Endothelial cell of umbilical vein (primary cell): ENCODE data around the gene CLINT1. TPM values are rescaled to one million over a fixed set of nuclear protein-coding genes. Genes with fewer than 3 reads are reported as not detected.

ENCODE experiments used
- BruUV-seq: library from RNA; stranded (reverse); fragments of 400-500 nt; replicated peaks from 2 replicates; lab custom pipeline; 2021; lab: Mats Ljungman, UMichigan
- CTCF ChIA-PET: fragments of 300-600, 350-600 bp; sonication (Branson Sonifier 250); formaldehyde crosslinking; loops from one replicate; lab custom pipeline; 2021; ENCODE audit warnings: antibody characterized with exemption, inconsistent platforms; lab: Charles Lee
- POLR2A ChIA-PET: fragments of 300-600, 350-600 bp; sonication (Branson Sonifier 250); formaldehyde crosslinking; loops from one replicate; lab custom pipeline; 2021; ENCODE audit warnings: antibody characterized with exemption, inconsistent platforms; lab: Charles Lee
- DNase-seq: peaks from one replicate; pipeline ENCODE4 v3.0.0-alpha.2; 2011; ENCODE audit warnings: low read depth, low spot score
- FAIRE-seq: peaks from 2 replicates; lab custom pipeline; 2011; peaks lifted over from hg19 to GRCh38; lab: Jason Lieb, UNC
- H2AFZ ChIP-seq: 2 replicates; pipeline ENCODE4 v1.6.0; 2012; ENCODE audit warnings: low read depth, low read length, control low read depth, inconsistent platforms
- H3K27ac ChIP-seq: 2 replicates; pipeline ENCODE4 v1.5.1; 2011; ENCODE audit warnings: low read depth, mild to moderate bottlenecking, control low read depth, low read length, moderate library complexity; ENCODE audit not compliant: insufficient read depth
- H3K27me3 ChIP-seq, 2 experiments: 2 replicates each; pipeline versions ENCODE4 v1.6.0 to v1.6.1; 2011; ENCODE audit warnings: low read length in 2 of 2, mixed read lengths in 1 of 2; ENCODE audit not compliant: control insufficient read depth in 2 of 2, insufficient read depth in 2 of 2
- H3K36me3 ChIP-seq, 2 experiments: 2 replicates in 1 of 2; 3 replicates in 1 of 2; pipeline ENCODE4 v1.5.1; 2011; ENCODE audit warnings: low read length in 2 of 2, mild to moderate bottlenecking in 1 of 2, moderate library complexity in 1 of 2; ENCODE audit not compliant: control insufficient read depth in 2 of 2, insufficient read depth in 2 of 2; ENCODE audit errors: extremely low read depth in 1 of 2
- H3K4me1 ChIP-seq: 3 replicates; pipeline ENCODE4 v1.5.1; 2011; ENCODE audit warnings: mild to moderate bottlenecking, low read length; ENCODE audit not compliant: control insufficient read depth, insufficient read depth; ENCODE audit errors: extremely low read depth
- H3K4me2 ChIP-seq: 2 replicates; pipeline ENCODE4 v1.6.1; 2011; ENCODE audit warnings: low read length, control low read depth, mixed read lengths; ENCODE audit not compliant: insufficient read depth
- H3K4me3 ChIP-seq, 3 experiments: fragments of 200-600 bp in 1 of 3; sonication (generic), shearing (Covaris generic) in 1 of 3; replicated peaks in 1 of 3; 2 replicates each; pipeline ENCODE4 v1.5.1; 2011 to 2016; ENCODE audit warnings: control low read depth in 3 of 3, low read length in 3 of 3, mild to moderate bottlenecking in 2 of 3, inconsistent platforms in 1 of 3, low read depth in 1 of 3, moderate library complexity in 1 of 3; ENCODE audit not compliant: insufficient read depth in 1 of 3
- H3K79me2 ChIP-seq: 2 replicates; pipeline ENCODE4 v1.6.0; 2012; ENCODE audit warnings: low read length, inconsistent platforms; ENCODE audit not compliant: control insufficient read depth, insufficient read depth
- H3K9ac ChIP-seq: replicated peaks from 2 replicates; pipeline ENCODE3; 2011; ENCODE audit warnings: low read length, control low read depth; ENCODE audit not compliant: insufficient read depth; ENCODE audit errors: extremely low read depth
- H3K9me1 ChIP-seq: replicated peaks from 3 replicates; pipeline ENCODE4 v1.6.0; 2011; ENCODE audit warnings: mild to moderate bottlenecking, low read length; ENCODE audit not compliant: control insufficient read depth, insufficient read depth; ENCODE audit errors: extremely low read depth
- H3K9me3 ChIP-seq: replicated peaks from 2 replicates; pipeline ENCODE4 v1.5.1; 2012; ENCODE audit warnings: low read length, inconsistent platforms; ENCODE audit not compliant: control insufficient read depth, insufficient read depth
- H4K20me1 ChIP-seq: replicated peaks from 2 replicates; pipeline ENCODE3; 2011; ENCODE audit warnings: mild to moderate bottlenecking, low read length; ENCODE audit not compliant: control insufficient read depth, insufficient read depth; ENCODE audit errors: extremely low read depth
- CTCF ChIP-seq, 2 donors: IDR thresholded peaks; 1 replicate in 1 of 2; 2 replicates in 1 of 2; pipeline ENCODE4 v1.5.1; 2011; ENCODE audit warnings: low read length in 2 of 2, mild to moderate bottlenecking in 2 of 2, moderate library complexity in 2 of 2, control low read depth in 1 of 2, inconsistent platforms in 1 of 2, low read depth in 1 of 2; ENCODE audit not compliant: insufficient read depth in 1 of 2; ENCODE audit errors: extremely low read depth in 1 of 2
- EZH2 ChIP-seq: IDR thresholded peaks from 2 replicates; pipeline ENCODE4 v1.6.1; 2012; ENCODE audit warnings: borderline replicate concordance, low read depth, mild to moderate bottlenecking, moderate library complexity, low read length, inconsistent platforms; ENCODE audit not compliant: severe bottlenecking
- FOS ChIP-seq: IDR thresholded peaks from 2 replicates; pipeline ENCODE4 v1.6.1; 2011; ENCODE audit warnings: mild to moderate bottlenecking, low read length, moderate library complexity, borderline replicate concordance; ENCODE audit not compliant: insufficient read depth
- GATA2 ChIP-seq: IDR thresholded peaks from 2 replicates; pipeline ENCODE4 v1.7.0; 2011; ENCODE audit warnings: low read depth, mild to moderate bottlenecking, moderate library complexity, mixed read lengths, low read length; ENCODE audit not compliant: insufficient read length, insufficient read depth
- JUN ChIP-seq: IDR thresholded peaks from 2 replicates; pipeline ENCODE4 v1.6.1; 2011; ENCODE audit warnings: borderline replicate concordance, low read depth; ENCODE audit not compliant: insufficient read length, insufficient read depth
- MAX ChIP-seq: IDR thresholded peaks from 2 replicates; pipeline ENCODE4 v1.6.1; 2011; ENCODE audit not compliant: insufficient read depth, insufficient read length
- MYC ChIP-seq: IDR thresholded peaks from one replicate; pipeline ENCODE4 v1.6.1; 2011; ENCODE audit warnings: mild to moderate bottlenecking, low read depth, low read length
- POLR2A ChIP-seq: IDR thresholded peaks from 2 replicates; pipeline ENCODE4 v1.6.1; 2012; ENCODE audit warnings: low read depth, mild to moderate bottlenecking, control low read depth, low read length
- POLR2AphosphoS5 ChIP-seq: IDR thresholded peaks from 2 replicates; pipeline ENCODE4 v1.6.1; 2012; ENCODE audit warnings: low read depth, mild to moderate bottlenecking, control low read depth, low read length, moderate library complexity; ENCODE audit not compliant: insufficient read depth
- dilution Hi-C: fragments of 300-500 bp; cut with MboI; formaldehyde crosslinking; loops from one replicate; pipeline ENCODE4 v1.15.0; 2019; ENCODE audit warnings: low sequenced_read_pairs; ENCODE audit not compliant: extremely low pct_ligation_motif_present
- intact Hi-C: fragments of 100-400 bp; cut with micrococcal nuclease; formaldehyde crosslinking; loops from one replicate; pipeline ENCODE4 v1.10.0; 2022
- polyA plus RNA-seq, 4 experiments: library from polyadenylated mRNA; depleted of rRNA in 3 of 4; stranded (reverse) in 3 of 4; unstranded in 1 of 4; fragments of >200 nt; gene quantifications; 2 replicates each; pipeline versions ENCODE4 v1.2.1 to v1.2.3, GENCODE V29; 2011 to 2012; ENCODE audit warnings: missing spikeins in 1 of 4
- total RNA-seq: library from RNA; stranded (reverse); gene quantifications from 2 replicates; pipeline ENCODE4 v1.2.3, GENCODE V29; 2021

CLINT1 gene
- total and polyA plus RNA-seq, 2 donors (not counting 3 experiments of a cell fraction or from before 2014, with no cell fraction given), result 76.6 to 158 TPM

- Histone ChIP-seq H3K4me1 (no peaks in the 10 kb centered on the region), H3K9me1 (no peaks in the 10 kb centered on the region), H3K36me3 (no peaks in the 10 kb centered on the region), H2AFZ (no peak overlapping the region), H3K4me3 (no peak overlapping the region), H3K4me2 (no peak overlapping the region), H3K9ac (no peak overlapping the region), H3K27me3 (peaks cover 0 to 4% of the 10 kb centered on the region in 2 experiments), H3K79me2 (no peaks in the 10 kb centered on the region), H4K20me1 (no peaks in the 10 kb centered on the region), H3K27ac (no peak overlapping the region), H3K9me3 (no peaks in the 10 kb centered on the region)
- intact Hi-C loops (no loop called here), dilution Hi-C loops (no loop called here)
- DNase-seq, result no peak
- TF ChIP-seq POLR2AphosphoS5, result no peak
- no peak for FAIRE-seq
- BruUV-seq, result no TSS peak
- CTCF ChIA-PET, result no interaction called here
- POLR2A ChIA-PET, result no interaction called here
Measured at GRCh38 chr5:157770665-157771064, 88.3 kb downstream of the CLINT1 start.

GRCh38 chr5:157767689-157768088, 91.3 kb downstream of the CLINT1 start:
- Histone ChIP-seq H3K27ac (no peak overlapping the region), H3K79me2 (no peaks in the 10 kb centered on the region), H3K9ac (no peak overlapping the region), H3K9me1 (no peaks in the 10 kb centered on the region), H4K20me1 (no peaks in the 10 kb centered on the region), H3K9me3 (no peaks in the 10 kb centered on the region), H2AFZ (no peak overlapping the region), H3K4me3 (no peak overlapping the region), H3K4me2 (no peak overlapping the region), H3K36me3 (no peaks in the 10 kb centered on the region), H3K27me3 (peaks cover 0 to 3% of the 10 kb centered on the region in 2 experiments), H3K4me1 (no peaks in the 10 kb centered on the region)
- no peak for TF ChIP-seq CTCF (IDR thresholded peaks at IDR 0.05; ENCODE audit: extremely low read depth in 1 of 2, insufficient read depth in 1 of 2, low read depth in 1 of 2, low read length in 2 of 2)
- TF ChIP-seq POLR2A, result no peak
- TF ChIP-seq EZH2, result no peak
- no peak for TF ChIP-seq MAX
- TF ChIP-seq JUN, result no peak
- no peak for TF ChIP-seq POLR2AphosphoS5
- no peak for TF ChIP-seq MYC
- no peak for TF ChIP-seq GATA2
- TF ChIP-seq FOS, result no peak
- no TSS peak for BruUV-seq
- ChIA-PET CTCF (interaction anchor here (0.9 to 1.9 kb wide), 3 partner anchors 177 to 1339 kb away, joined by 3 to 4 read pairs (median 3); no protein-coding TSS in a partner anchor), POLR2A (no interaction called here)
- dilution Hi-C loops, result no loop called here
- FAIRE-seq (no peak), DNase-seq (no peak)
- intact Hi-C loops, result no loop called here
